NCI-H2171 (cell line): ENCODE results near the gene SPATA2L.
A peak's percentile ranks its signal among the peaks of the same experiment; 100 is the strongest.

Source experiments
- DNase-seq: peaks from one replicate; lab custom pipeline; 2025; lab: John Stamatoyannopoulos, UW

SPATA2L gene

GRCh38 chr16:89701425-89702406, at the start of gene SPATA2L:
Gene SPATA2L (minus strand): TSS chr16:89701705. CDS start chr16:89701232, 473 bp downstream.
- peak; percentile 98 for DNase-seq

GRCh38 chr16:89749637-89750036, 48.1 kb upstream of the SPATA2L start:
- DNase-seq = no peak

- DNase-seq = no peak
Measured at GRCh38 chr16:89748921-89749320, 47.4 kb upstream of the SPATA2L start.

- DNase-seq = no peak
Measured at GRCh38 chr16:89748076-89748475, 46.6 kb upstream of the SPATA2L start.

- no peak for DNase-seq
Measured at GRCh38 chr16:89746043-89746442, 44.5 kb upstream of the SPATA2L start.

- DNase-seq = no peak
Measured at GRCh38 chr16:89744813-89745212, 43.3 kb upstream of the SPATA2L start.

GRCh38 chr16:89742948-89743347, 41.4 kb upstream of the SPATA2L start:
- no peak for DNase-seq

- DNase-seq = no peak
Measured at GRCh38 chr16:89741342-89742014, 40.0 kb upstream of the SPATA2L start.

GRCh38 chr16:89739383-89739782, 37.9 kb upstream of the SPATA2L start:
- DNase-seq = no peak

- no peak for DNase-seq
Measured at GRCh38 chr16:89738538-89739317, 37.2 kb upstream of the SPATA2L start.

- DNase-seq = no peak
Measured at GRCh38 chr16:89738072-89738377, 36.5 kb upstream of the SPATA2L start.

- DNase-seq = no peak
Measured at GRCh38 chr16:89737341-89738071, 36.0 kb upstream of the SPATA2L start.

GRCh38 chr16:89736554-89736953, 35.0 kb upstream of the SPATA2L start:
- DNase-seq = no peak

- DNase-seq = no peak
Measured at GRCh38 chr16:89733792-89734191, 32.3 kb upstream of the SPATA2L start.

GRCh38 chr16:89733322-89733721, 31.8 kb upstream of the SPATA2L start:
- DNase-seq = no peak

- no peak for DNase-seq
Measured at GRCh38 chr16:89732918-89733242, 31.4 kb upstream of the SPATA2L start.

- DNase-seq = no peak
Measured at GRCh38 chr16:89732142-89732917, 30.8 kb upstream of the SPATA2L start.

- DNase-seq = no peak
Measured at GRCh38 chr16:89730610-89731234, 29.2 kb upstream of the SPATA2L start.

- no peak for DNase-seq
Measured at GRCh38 chr16:89729863-89730593, 28.5 kb upstream of the SPATA2L start.

- DNase-seq = no peak
Measured at GRCh38 chr16:89729293-89729692, 27.8 kb upstream of the SPATA2L start.
